OCI-LY1 (cell line): Measurements from ENCODE around the gene APC2.

ENCODE experiments used
- EZH2 ChIP-seq: fragments of 200-600 bp; sonication (generic), shearing (Covaris generic); IDR thresholded peaks from 2 replicates; pipeline ENCODE4 v1.8.0; 2017; ENCODE audit warnings: borderline replicate concordance, mixed run types, mild to moderate bottlenecking, antibody characterized with exemption, low read length, moderate library complexity, mixed read lengths
- TF ChIP-seq, protein P1 (sequence below): fragments of 200-600 bp; sonication (generic), shearing (Covaris generic); IDR thresholded peaks from 2 replicates; pipeline ENCODE4 v1.5.1; 2017; ENCODE audit warnings: mild to moderate bottlenecking, antibody characterized with exemption, low read length, moderate library complexity, mixed read lengths

DNA sequence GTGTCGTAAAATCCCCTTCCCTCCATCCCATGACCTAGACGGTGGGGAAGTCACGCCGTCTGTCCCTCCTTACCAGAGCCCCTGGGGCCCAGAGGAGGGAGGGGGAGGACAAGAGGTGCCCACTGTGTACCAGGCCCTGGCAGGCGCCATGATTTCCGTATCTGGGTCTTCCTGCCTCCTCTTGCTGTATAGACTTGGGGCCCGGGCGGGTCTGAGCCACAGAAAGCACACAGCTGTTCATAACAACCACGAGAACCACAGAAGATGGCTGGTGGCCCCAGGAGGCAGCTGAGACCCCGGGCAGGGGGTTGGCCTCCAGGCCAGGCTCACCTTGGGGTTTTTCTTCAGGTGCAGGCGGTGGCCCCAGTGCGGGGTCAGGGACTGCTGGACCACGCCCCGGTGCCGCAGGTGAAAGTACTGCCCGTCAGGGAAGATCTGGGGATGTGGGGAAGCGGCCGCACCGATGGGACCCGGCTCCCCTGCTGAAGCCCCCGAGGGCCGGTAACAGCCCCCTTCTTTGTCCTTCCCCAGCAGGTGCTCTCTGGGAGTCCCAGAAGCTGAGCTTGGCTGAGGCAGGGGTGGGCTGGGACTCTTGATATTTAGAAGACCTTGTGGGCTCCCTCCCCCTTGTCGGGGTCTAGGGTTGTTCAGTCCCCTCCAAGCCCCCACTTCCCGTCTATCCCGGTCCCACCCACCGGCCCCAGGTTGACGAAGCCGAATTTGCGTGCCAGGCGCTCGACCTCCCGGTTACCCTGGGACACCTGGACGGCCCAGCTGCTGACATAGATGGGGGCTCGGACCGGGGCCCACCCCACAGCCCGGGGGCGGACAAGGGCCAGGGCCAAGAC, 39.8 kb downstream of the APC2 start:
- TF ChIP-seq, protein P1, sequence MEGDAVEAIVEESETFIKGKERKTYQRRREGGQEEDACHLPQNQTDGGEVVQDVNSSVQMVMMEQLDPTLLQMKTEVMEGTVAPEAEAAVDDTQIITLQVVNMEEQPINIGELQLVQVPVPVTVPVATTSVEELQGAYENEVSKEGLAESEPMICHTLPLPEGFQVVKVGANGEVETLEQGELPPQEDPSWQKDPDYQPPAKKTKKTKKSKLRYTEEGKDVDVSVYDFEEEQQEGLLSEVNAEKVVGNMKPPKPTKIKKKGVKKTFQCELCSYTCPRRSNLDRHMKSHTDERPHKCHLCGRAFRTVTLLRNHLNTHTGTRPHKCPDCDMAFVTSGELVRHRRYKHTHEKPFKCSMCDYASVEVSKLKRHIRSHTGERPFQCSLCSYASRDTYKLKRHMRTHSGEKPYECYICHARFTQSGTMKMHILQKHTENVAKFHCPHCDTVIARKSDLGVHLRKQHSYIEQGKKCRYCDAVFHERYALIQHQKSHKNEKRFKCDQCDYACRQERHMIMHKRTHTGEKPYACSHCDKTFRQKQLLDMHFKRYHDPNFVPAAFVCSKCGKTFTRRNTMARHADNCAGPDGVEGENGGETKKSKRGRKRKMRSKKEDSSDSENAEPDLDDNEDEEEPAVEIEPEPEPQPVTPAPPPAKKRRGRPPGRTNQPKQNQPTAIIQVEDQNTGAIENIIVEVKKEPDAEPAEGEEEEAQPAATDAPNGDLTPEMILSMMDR, result no peak
- no peak for TF ChIP-seq EZH2
